A673 (cell line): ENCODE measurements around the gene SDHA. TPM values are rescaled to one million over a fixed set of nuclear protein-coding genes. Genes with fewer than 3 reads are reported as not detected.

Source experiments
- BruUV-seq: library from RNA; stranded (reverse); fragments of 400-500 nt; replicated peaks from 2 replicates; lab custom pipeline; 2021; lab: Mats Ljungman, UMichigan
- CTCF ChIA-PET: fragments of 300-600 bp; sonication (Branson Sonifier 250); formaldehyde crosslinking; loops from one replicate; lab custom pipeline; 2022; ENCODE audit warnings: antibody characterized with exemption; lab: Charles Lee
- POLR2A ChIA-PET: fragments of 300-600 bp; sonication (Branson Sonifier 250); formaldehyde crosslinking; loops from one replicate; lab custom pipeline; 2022; ENCODE audit warnings: antibody characterized with exemption; ENCODE audit not compliant: low non-redundant PET; lab: Charles Lee
- DNase-seq: peaks from one replicate; pipeline ENCODE4 v3.0.0-alpha.2; 2015; ENCODE audit warnings: low spot score
- H3K27ac ChIP-seq: fragments of 200-600 bp; sonication (generic); 2 replicates; pipeline ENCODE4 v1.5.1; 2016; ENCODE audit warnings: mixed run types, low read depth, mild to moderate bottlenecking, mixed read lengths, antibody characterized with exemption, low read length; ENCODE audit not compliant: poor library complexity, severe bottlenecking
- H3K27me3 ChIP-seq: fragments of 200-600 bp; sonication (generic); replicated peaks from 2 replicates; pipeline ENCODE4 v1.6.1; 2017; ENCODE audit warnings: mixed run types, low read depth, mild to moderate bottlenecking, mixed read lengths, antibody characterized with exemption, low read length; ENCODE audit not compliant: insufficient read depth, poor library complexity
- H3K36me3 ChIP-seq: fragments of 200-600 bp; sonication (generic); 2 replicates; pipeline ENCODE4 v1.6.1; 2016; ENCODE audit warnings: mixed run types, mild to moderate bottlenecking, mixed read lengths, antibody characterized with exemption, low read length; ENCODE audit not compliant: insufficient read depth, poor library complexity, severe bottlenecking
- H3K4me1 ChIP-seq: fragments of 200-600 bp; sonication (generic); 2 replicates; pipeline ENCODE4 v1.6.1; 2017; ENCODE audit warnings: mixed run types, mild to moderate bottlenecking, mixed read lengths, antibody characterized with exemption, low read length; ENCODE audit not compliant: insufficient read depth, poor library complexity, severe bottlenecking
- H3K4me3 ChIP-seq: fragments of 200-600 bp; sonication (generic); 2 replicates; pipeline ENCODE4 v1.5.1; 2016; ENCODE audit warnings: low read depth, mixed run types, mild to moderate bottlenecking, mixed read lengths, low read length; ENCODE audit not compliant: poor library complexity, severe bottlenecking
- H3K9me3 ChIP-seq: fragments of 200-600 bp; sonication (generic); 2 replicates; pipeline ENCODE4 v1.6.1; 2016; ENCODE audit warnings: mixed run types, low read depth, mild to moderate bottlenecking, mixed read lengths, antibody characterized with exemption, low read length; ENCODE audit not compliant: poor library complexity, severe bottlenecking
- CTCF ChIP-seq: fragments of 300-800, 200-600 bp; sonication (generic); conservative IDR thresholded peaks from 2 replicates; pipeline ENCODE4 v1.5.1; 2017; ENCODE audit warnings: low read depth, mild to moderate bottlenecking, antibody characterized with exemption, low read length, moderate library complexity, mixed read lengths
- EZH2 ChIP-seq: fragments of 200-600 bp; sonication (generic); IDR thresholded peaks from 2 replicates; pipeline ENCODE4 v1.6.1; 2017; ENCODE audit warnings: borderline replicate concordance, low read depth, mild to moderate bottlenecking, mixed read lengths, antibody characterized with exemption, low read length; ENCODE audit not compliant: poor library complexity, severe bottlenecking
- intact Hi-C: fragments of 100-400 bp; cut with micrococcal nuclease; formaldehyde crosslinking; loops from one replicate; pipeline ENCODE4 v1.10.0; 2022; ENCODE audit not compliant: unreplicated experiment
- total RNA-seq: library from RNA; stranded (reverse); gene quantifications from 2 replicates; pipeline ENCODE4 v1.2.3, GENCODE V29; 2021

SDHA gene
- total RNA-seq, 1 experiment from 2014 or later, result 132 TPM

GRCh38 chr5:306011-306805 is 88.1 kb downstream of the SDHA start:
- no peaks in the 10 kb centered on the region for H3K9me3 ChIP-seq
- peaks cover 5% of the 10 kb centered on the region for H3K36me3 ChIP-seq
- no peak for TF ChIP-seq CTCF
- TF ChIP-seq EZH2, result no peak
- no TSS peak for BruUV-seq
- DNase-seq, result no peak
- no peak overlapping the region for H3K4me3 ChIP-seq
- H3K4me1 ChIP-seq, result no peaks in the 10 kb centered on the region
- ChIA-PET CTCF (no interaction called here), POLR2A (no interaction called here)
- intact Hi-C loops, result no loop called here
- H3K27me3 ChIP-seq, result no peaks in the 10 kb centered on the region
- no peak overlapping the region for H3K27ac ChIP-seq

Other genes with a start within 250 kb of the SDHA start
- gene PLEKHG4B, start 126.2 kb upstream of the SDHA start, total RNA-seq, result 0.28 and 0.33 TPM in 2 replicates
- not detected in 2 replicates for gene LRRC14B, start 26.8 kb upstream of the SDHA start, total RNA-seq
- gene CCDC127, start 167 bp upstream of the SDHA start, total RNA-seq, result 8.4 and 8.8 TPM in 2 replicates
- gene PDCD6, start 53.3 kb downstream of the SDHA start, total RNA-seq, result 93.6 and 95.5 TPM in 2 replicates
- gene AHRR, start 103.4 kb downstream of the SDHA start, total RNA-seq, result 2.0 and 2.2 TPM in 2 replicates
- 46.7 and 53.8 TPM in 2 replicates for gene EXOC3, start 224.9 kb downstream of the SDHA start, total RNA-seq